ENCODE results near the gene ZKSCAN3. TPM values are rescaled to one million over a fixed set of nuclear protein-coding genes. Genes with fewer than 3 reads are reported as not detected.

The ZKSCAN3 gene
- total and polyA plus RNA-seq, 2 donors (not counting 1 experiment from before 2014, with no cell fraction given), result 4.0 to 11.9 TPM

GRCh38 chr6:28322661-28323060 is 27.1 kb upstream of the ZKSCAN3 start:
- H3K79me2 ChIP-seq (ENCODE audit: control insufficient read depth, insufficient read depth, low read length), result no peaks in the 10 kb centered on the region
- CTCF ChIA-PET, result no interaction called here
- no peaks in the 10 kb centered on the region for H3K4me1 ChIP-seq (ENCODE audit: control insufficient read depth in 2 of 2, insufficient read depth in 2 of 2, low read length in 2 of 2)
- WGBS (ENCODE audit: insufficient coverage), result 100% methylated on average over 2 of the region's 3 CpGs
- H3K4me3 ChIP-seq (ENCODE audit: control extremely low read depth in 1 of 5, extremely low read depth in 1 of 5, insufficient read depth in 1 of 5, low read depth in 2 of 5, low read length in 4 of 5), result no peak overlapping the region
- peaks cover 1 to 23% (median 10%) of the 10 kb centered on the region in 3 donors for H3K9me3 ChIP-seq (ENCODE audit: control extremely low read depth in 1 of 3, control insufficient read depth in 2 of 3, insufficient read depth in 1 of 3, low read length in 2 of 3)
- H3K27ac ChIP-seq (ENCODE audit: low read length in 2 of 2), result no peak overlapping the region
- no peak overlapping the region for H3K27ac Mint-ChIP-seq
- H3K9me3 Mint-ChIP-seq (ENCODE audit: insufficient read depth), result peaks cover 24% of the 10 kb centered on the region
- H2AFZ ChIP-seq (ENCODE audit: insufficient read depth, low read depth, low read length, poor library complexity, severe bottlenecking), result no peak overlapping the region
- DNase-seq, result no peak
- no peak overlapping the region for H3K9ac ChIP-seq (ENCODE audit: low read length)
- no peaks in the 10 kb centered on the region for H4K20me1 ChIP-seq (ENCODE audit: control insufficient read depth, insufficient read depth, low read length, poor library complexity, severe bottlenecking)
- H3K36me3 ChIP-seq (replicated peaks in 1 of 2; ENCODE audit: control extremely low read depth in 1 of 2, control insufficient read depth in 1 of 2, extremely low read depth in 1 of 2, insufficient read depth in 2 of 2, low read length in 1 of 2), result peaks cover 0 to 1% of the 10 kb centered on the region in 2 experiments
- peaks cover 4% of the 10 kb centered on the region for H3K27me3 Mint-ChIP-seq
- H3K4me2 ChIP-seq (replicated peaks; ENCODE audit: low read depth, low read length, poor library complexity, severe bottlenecking), result no peak overlapping the region
- no peak overlapping the region for H3K4me3 Mint-ChIP-seq
- no peaks in the 10 kb centered on the region for H3K4me1 Mint-ChIP-seq
- H3K27me3 ChIP-seq (replicated peaks in 1 of 4; ENCODE audit: control extremely low read depth in 1 of 4, control insufficient read depth in 3 of 4, insufficient read depth in 4 of 4, low read length in 3 of 4), result no peaks in the 10 kb centered on the region
- no peak for ATAC-seq (ENCODE audit: low read depth)
- POLR2A ChIA-PET, result no interaction called here
- TF ChIP-seq CTCF (IDR thresholded peaks at IDR 0.05) (no peak), EZH2 (IDR thresholded peaks at IDR 0.05; ENCODE audit: borderline replicate concordance, insufficient read depth, low read depth, low read length, poor library complexity, severe bottlenecking) (no peak)
- intact Hi-C loops (cut with micrococcal nuclease), result no loop called here

GRCh38 chr6:28323813-28324424 is 25.8 kb upstream of the ZKSCAN3 start:
- peaks cover 0 to 1% of the 10 kb centered on the region in 2 experiments for H3K36me3 ChIP-seq (replicated peaks in 1 of 2; ENCODE audit: control extremely low read depth in 1 of 2, control insufficient read depth in 1 of 2, extremely low read depth in 1 of 2, insufficient read depth in 2 of 2, low read length in 1 of 2)
- CTCF ChIA-PET, result no interaction called here

More at GRCh38 chr6:28323813-28324424, 25.8 kb upstream of the ZKSCAN3 start:
- no peaks in the 10 kb centered on the region for H3K4me1 ChIP-seq (ENCODE audit: control insufficient read depth in 2 of 2, insufficient read depth in 2 of 2, low read length in 2 of 2)
- H2AFZ ChIP-seq (ENCODE audit: insufficient read depth, low read depth, low read length, poor library complexity, severe bottlenecking), result no peak overlapping the region
- no peaks in the 10 kb centered on the region for H4K20me1 ChIP-seq (ENCODE audit: control insufficient read depth, insufficient read depth, low read length, poor library complexity, severe bottlenecking)
- POLR2A ChIA-PET, result no interaction called here
- DNase-seq (no peak), ATAC-seq (ENCODE audit: low read depth) (no peak)
- no peak overlapping the region for H3K4me3 Mint-ChIP-seq
- H3K4me2 ChIP-seq (replicated peaks; ENCODE audit: low read depth, low read length, poor library complexity, severe bottlenecking), result no peak overlapping the region
- no peaks in the 10 kb centered on the region for H3K27me3 ChIP-seq (replicated peaks in 1 of 4; ENCODE audit: control extremely low read depth in 1 of 4, control insufficient read depth in 3 of 4, insufficient read depth in 4 of 4, low read length in 3 of 4)
- H3K9ac ChIP-seq (ENCODE audit: low read length), result no peak overlapping the region
- H3K4me1 Mint-ChIP-seq, result no peaks in the 10 kb centered on the region
- TF ChIP-seq EZH2 (IDR thresholded peaks at IDR 0.05; ENCODE audit: borderline replicate concordance, insufficient read depth, low read depth, low read length, poor library complexity, severe bottlenecking), result no peak
- intact Hi-C loops (cut with micrococcal nuclease), result no loop called here
- H3K27ac ChIP-seq (ENCODE audit: low read length in 2 of 2), result no peak overlapping the region
- H3K27ac Mint-ChIP-seq, result no peak overlapping the region
- 100% methylated on average over 1 of the region's 1 CpG for WGBS (ENCODE audit: insufficient coverage)
- H3K27me3 Mint-ChIP-seq, result peaks cover 4% of the 10 kb centered on the region
- H3K4me3 ChIP-seq (ENCODE audit: control extremely low read depth in 1 of 5, extremely low read depth in 1 of 5, insufficient read depth in 1 of 5, low read depth in 2 of 5, low read length in 4 of 5), result no peak overlapping the region
- H3K79me2 ChIP-seq (ENCODE audit: control insufficient read depth, insufficient read depth, low read length), result no peaks in the 10 kb centered on the region
- peaks cover 1 to 25% (median 12%) of the 10 kb centered on the region in 3 donors for H3K9me3 ChIP-seq (ENCODE audit: control extremely low read depth in 1 of 3, control insufficient read depth in 2 of 3, insufficient read depth in 1 of 3, low read length in 2 of 3)
- peaks cover 29% of the 10 kb centered on the region for H3K9me3 Mint-ChIP-seq (ENCODE audit: insufficient read depth)

All from B cell (primary cell).